ENCODE data around the gene MARK3. TPM values are rescaled to one million over a fixed set of nuclear protein-coding genes. Genes with fewer than 3 reads are reported as not detected.

The MARK3 gene
- polyA plus RNA-seq, 1 donor (not counting 4 experiments of a cell fraction or from before 2014, with no cell fraction given), result 133 TPM

- TF ChIP-seq EZH2 (IDR thresholded peaks at IDR 0.05; ENCODE audit: low read length), result no peak
- TF ChIP-seq CTCF (optimal IDR thresholded peaks at IDR 0.05 in 1 of 3, IDR thresholded peaks at IDR 0.05 in 1 of 3, conservative IDR thresholded peaks at IDR 0.05 in 1 of 3; ENCODE audit: extremely low read depth in 1 of 3, insufficient read depth in 2 of 3, low read length in 3 of 3), result no peak
- no peak overlapping the region for H3K4me2 ChIP-seq (ENCODE audit: control insufficient read depth, extremely low read depth, insufficient read depth, low read depth, low read length)
- H3K27me3 ChIP-seq (ENCODE audit: control insufficient read depth, extremely low read depth, insufficient read depth, low read length), result no peaks in the 10 kb centered on the region
- no peaks in the 10 kb centered on the region for H3K9me3 ChIP-seq (ENCODE audit: control insufficient read depth, low read depth, low read length)
- H3K27ac ChIP-seq (ENCODE audit: control insufficient read depth, insufficient read depth, low read length), result no peak overlapping the region
- H2AFZ ChIP-seq (ENCODE audit: control insufficient read depth, low read length), result no peak overlapping the region
- H3K36me3 ChIP-seq (ENCODE audit: control insufficient read depth in 2 of 2, extremely low read depth in 1 of 2, insufficient read depth in 2 of 2, low read length in 2 of 2), result no peaks in the 10 kb centered on the region
- DNase-seq (ENCODE audit: low read depth, low spot score) (no peak), FAIRE-seq (no peak)
- peaks cover 18% of the 10 kb centered on the region for H3K4me1 ChIP-seq (ENCODE audit: control insufficient read depth, extremely low read depth, insufficient read depth, low read length)
- H3K9me1 ChIP-seq (ENCODE audit: control insufficient read depth, extremely low read depth, insufficient read depth, low read length), result peaks cover 11% of the 10 kb centered on the region
- dilution Hi-C loops (cut with MboI; ENCODE audit: extremely low pct_ligation_motif_present, low sequenced_read_pairs), result no loop called here
- peaks cover 4% of the 10 kb centered on the region for H3K79me2 ChIP-seq (ENCODE audit: control insufficient read depth, insufficient read depth, low read length)
- no peak overlapping the region for H3K4me3 ChIP-seq (ENCODE audit: control insufficient read depth in 2 of 3, extremely low read depth in 1 of 3, insufficient read depth in 2 of 3, low read depth in 1 of 3, low read length in 3 of 3)
- peaks cover 10% of the 10 kb centered on the region for H4K20me1 ChIP-seq (ENCODE audit: control insufficient read depth, extremely low read depth, insufficient read depth, low read length)
- no peak overlapping the region for H3K9ac ChIP-seq (ENCODE audit: control insufficient read depth, extremely low read depth, insufficient read depth, low read length)
These were observed 165.5 kb downstream of the MARK3 start for GRCh38 chr14:103550451-103551337.

GRCh38 chr14:103551338-103551762 lies 166.1 kb downstream of the MARK3 start:
- Histone ChIP-seq H3K4me3 (ENCODE audit: control insufficient read depth in 2 of 3, extremely low read depth in 1 of 3, insufficient read depth in 2 of 3, low read depth in 1 of 3, low read length in 3 of 3) (peak overlapping the region in 1 of 3 experiments; percentile 13), H3K79me2 (ENCODE audit: control insufficient read depth, insufficient read depth, low read length) (peaks cover 8% of the 10 kb centered on the region), H3K9me3 (ENCODE audit: control insufficient read depth, low read depth, low read length) (no peaks in the 10 kb centered on the region), H3K27ac (ENCODE audit: control insufficient read depth, insufficient read depth, low read length) (no peak overlapping the region), H3K36me3 (ENCODE audit: control insufficient read depth in 2 of 2, extremely low read depth in 1 of 2, insufficient read depth in 2 of 2, low read length in 2 of 2) (no peaks in the 10 kb centered on the region), H3K4me2 (ENCODE audit: control insufficient read depth, extremely low read depth, insufficient read depth, low read depth, low read length) (peak overlapping the region; percentile 71), H2AFZ (ENCODE audit: control insufficient read depth, low read length) (peak overlapping the region; percentile 36), H4K20me1 (ENCODE audit: control insufficient read depth, extremely low read depth, insufficient read depth, low read length) (peaks cover 9% of the 10 kb centered on the region), H3K4me1 (ENCODE audit: control insufficient read depth, extremely low read depth, insufficient read depth, low read length) (peaks cover 18% of the 10 kb centered on the region), H3K9ac (ENCODE audit: control insufficient read depth, extremely low read depth, insufficient read depth, low read length) (no peak overlapping the region), H3K27me3 (ENCODE audit: control insufficient read depth, extremely low read depth, insufficient read depth, low read length) (no peaks in the 10 kb centered on the region), H3K9me1 (ENCODE audit: control insufficient read depth, extremely low read depth, insufficient read depth, low read length) (peaks cover 11% of the 10 kb centered on the region)
- TF ChIP-seq EZH2 (IDR thresholded peaks at IDR 0.05; ENCODE audit: low read length), result no peak
- TF ChIP-seq CTCF (optimal IDR thresholded peaks at IDR 0.05 in 1 of 3, IDR thresholded peaks at IDR 0.05 in 1 of 3, conservative IDR thresholded peaks at IDR 0.05 in 1 of 3; ENCODE audit: extremely low read depth in 1 of 3, insufficient read depth in 2 of 3, low read length in 3 of 3), result no peak
- dilution Hi-C loops (cut with MboI; ENCODE audit: extremely low pct_ligation_motif_present, low sequenced_read_pairs), result no loop called here
- FAIRE-seq (no peak), DNase-seq (ENCODE audit: low read depth, low spot score) (no peak)
